Measurements from ENCODE around the gene FMN1.

DNA sequence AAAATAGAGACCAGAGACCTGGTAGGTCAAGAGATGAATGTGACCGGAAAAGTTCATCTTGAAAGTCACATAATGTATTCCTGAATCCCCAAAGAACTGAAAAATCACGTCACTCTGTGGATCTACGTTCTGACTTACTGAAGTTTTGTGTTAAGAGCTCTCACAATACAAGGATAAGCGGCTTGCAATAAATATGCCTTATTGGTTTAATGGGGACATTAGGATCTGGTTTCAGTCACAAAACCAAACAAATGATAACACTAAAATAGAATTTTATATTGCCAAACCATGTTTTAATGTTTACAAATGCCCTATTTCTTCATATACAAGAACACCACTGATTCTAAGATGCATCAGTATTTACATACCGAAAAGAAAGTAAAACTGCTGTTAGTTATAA, 164.2 kb downstream of the FMN1 start:
- TF ChIP-seq, protein P1, sequence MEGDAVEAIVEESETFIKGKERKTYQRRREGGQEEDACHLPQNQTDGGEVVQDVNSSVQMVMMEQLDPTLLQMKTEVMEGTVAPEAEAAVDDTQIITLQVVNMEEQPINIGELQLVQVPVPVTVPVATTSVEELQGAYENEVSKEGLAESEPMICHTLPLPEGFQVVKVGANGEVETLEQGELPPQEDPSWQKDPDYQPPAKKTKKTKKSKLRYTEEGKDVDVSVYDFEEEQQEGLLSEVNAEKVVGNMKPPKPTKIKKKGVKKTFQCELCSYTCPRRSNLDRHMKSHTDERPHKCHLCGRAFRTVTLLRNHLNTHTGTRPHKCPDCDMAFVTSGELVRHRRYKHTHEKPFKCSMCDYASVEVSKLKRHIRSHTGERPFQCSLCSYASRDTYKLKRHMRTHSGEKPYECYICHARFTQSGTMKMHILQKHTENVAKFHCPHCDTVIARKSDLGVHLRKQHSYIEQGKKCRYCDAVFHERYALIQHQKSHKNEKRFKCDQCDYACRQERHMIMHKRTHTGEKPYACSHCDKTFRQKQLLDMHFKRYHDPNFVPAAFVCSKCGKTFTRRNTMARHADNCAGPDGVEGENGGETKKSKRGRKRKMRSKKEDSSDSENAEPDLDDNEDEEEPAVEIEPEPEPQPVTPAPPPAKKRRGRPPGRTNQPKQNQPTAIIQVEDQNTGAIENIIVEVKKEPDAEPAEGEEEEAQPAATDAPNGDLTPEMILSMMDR (IDR thresholded peaks at IDR 0.05): no peak
- no peak for TF ChIP-seq POLR2A (IDR thresholded peaks at IDR 0.05)

All from body of pancreas (tissue), 4 donors.